HG02870 (cell line): ENCODE measurements around the gene MSH6.
"Not testable (repeated sequence)": the region's sequence is repeated elsewhere in the genome, so short reads cannot be mapped to it uniquely, and the experiment has no call there.

ENCODE experiments used
- ATAC-seq: cut with Tn5 transposase; IDR thresholded peaks from one replicate; pipeline ENCODE4 v1.9.1; 2021; ENCODE audit warnings: mild to moderate bottlenecking, moderate library complexity; ENCODE audit not compliant: unreplicated experiment

The MSH6 gene

GRCh38 chr2:47838249-47838648 is 55.3 kb downstream of the MSH6 start:
- ATAC-seq, result no peak

- no peak for ATAC-seq
These were observed 55.7 kb downstream of the MSH6 start for GRCh38 chr2:47838686-47839085.

- no peak for ATAC-seq
These were observed 59.9 kb downstream of the MSH6 start for GRCh38 chr2:47842846-47843245.

- no peak for ATAC-seq
These were observed 60.5 kb downstream of the MSH6 start for GRCh38 chr2:47843407-47843806.

GRCh38 chr2:47844162-47844561 is 61.2 kb downstream of the MSH6 start:
- no peak for ATAC-seq

- no peak for ATAC-seq
These were observed 66.4 kb downstream of the MSH6 start for GRCh38 chr2:47849368-47849767.

- ATAC-seq, result no peak
These were observed 67.3 kb downstream of the MSH6 start for GRCh38 chr2:47850198-47850597.

GRCh38 chr2:47853067-47853777 is 70.3 kb downstream of the MSH6 start:
- ATAC-seq, result not testable (repeated sequence)
